Measurements from ENCODE around the gene HOXB6.

HOXB6 gene

DNA sequence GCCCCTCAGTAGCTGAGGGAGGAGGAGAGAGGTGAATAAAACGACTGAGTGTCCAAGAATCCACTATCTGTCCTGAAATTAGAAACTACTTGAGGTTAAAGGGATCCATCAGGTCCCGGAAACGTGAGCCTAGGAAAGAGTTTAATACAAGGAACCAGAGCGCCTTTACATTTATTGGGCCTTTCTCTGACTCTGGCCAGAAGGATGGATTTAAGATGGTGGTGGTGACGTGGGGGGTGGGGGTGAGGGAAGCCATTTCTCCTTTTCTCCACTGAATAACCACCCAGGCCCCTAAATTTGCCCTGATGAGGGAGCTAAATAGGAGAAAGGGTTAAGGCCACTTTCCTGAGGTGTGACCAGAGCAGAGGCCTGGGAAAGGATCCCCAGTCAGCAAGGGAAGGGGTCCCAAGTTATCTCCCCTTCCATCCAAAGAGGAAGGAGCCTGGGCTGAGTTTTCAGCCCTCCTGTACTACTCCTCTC lies 22.4 kb upstream of the HOXB6 start:
- TF ChIP-seq CREB5 (CRISPR knock-in tag; IDR thresholded peaks at IDR 0.05; ENCODE audit: low read depth) = no peak
- no peak for TF ChIP-seq ZFP3 (CRISPR knock-in tag; IDR thresholded peaks at IDR 0.05)
- TF ChIP-seq SNAI2 (CRISPR knock-in tag; IDR thresholded peaks at IDR 0.05) = no peak
- no peak for TF ChIP-seq BACH2 (CRISPR knock-in tag; IDR thresholded peaks at IDR 0.05; ENCODE audit: borderline replicate concordance)
- TF ChIP-seq ARNTL (CRISPR knock-in tag; IDR thresholded peaks at IDR 0.05; ENCODE audit: borderline replicate concordance, low read depth) = no peak
- TF ChIP-seq TOX (CRISPR knock-in tag; IDR thresholded peaks at IDR 0.05; ENCODE audit: borderline replicate concordance) = no peak
- TF ChIP-seq RARB (CRISPR knock-in tag; IDR thresholded peaks at IDR 0.05) = no peak
- TF ChIP-seq GLIS3 (CRISPR knock-in tag; IDR thresholded peaks at IDR 0.05) = no peak
- TF ChIP-seq ZNF8 (CRISPR knock-in tag; IDR thresholded peaks at IDR 0.05) = no peak
- TF ChIP-seq ZNF70 (CRISPR knock-in tag; IDR thresholded peaks at IDR 0.05) = no peak
- no peak for TF ChIP-seq PATZ1 (CRISPR knock-in tag; IDR thresholded peaks at IDR 0.05; ENCODE audit: borderline replicate concordance)
- TF ChIP-seq, protein P1, sequence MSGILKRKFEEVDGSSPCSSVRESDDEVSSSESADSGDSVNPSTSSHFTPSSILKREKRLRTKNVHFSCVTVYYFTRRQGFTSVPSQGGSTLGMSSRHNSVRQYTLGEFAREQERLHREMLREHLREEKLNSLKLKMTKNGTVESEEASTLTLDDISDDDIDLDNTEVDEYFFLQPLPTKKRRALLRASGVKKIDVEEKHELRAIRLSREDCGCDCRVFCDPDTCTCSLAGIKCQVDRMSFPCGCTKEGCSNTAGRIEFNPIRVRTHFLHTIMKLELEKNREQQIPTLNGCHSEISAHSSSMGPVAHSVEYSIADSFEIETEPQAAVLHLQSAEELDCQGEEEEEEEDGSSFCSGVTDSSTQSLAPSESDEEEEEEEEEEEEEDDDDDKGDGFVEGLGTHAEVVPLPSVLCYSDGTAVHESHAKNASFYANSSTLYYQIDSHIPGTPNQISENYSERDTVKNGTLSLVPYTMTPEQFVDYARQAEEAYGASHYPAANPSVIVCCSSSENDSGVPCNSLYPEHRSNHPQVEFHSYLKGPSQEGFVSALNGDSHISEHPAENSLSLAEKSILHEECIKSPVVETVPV (CRISPR knock-in tag; IDR thresholded peaks at IDR 0.05) = no peak
- TF ChIP-seq ZFP30 (CRISPR knock-in tag; IDR thresholded peaks at IDR 0.05) = no peak
- TF ChIP-seq, protein P2, sequence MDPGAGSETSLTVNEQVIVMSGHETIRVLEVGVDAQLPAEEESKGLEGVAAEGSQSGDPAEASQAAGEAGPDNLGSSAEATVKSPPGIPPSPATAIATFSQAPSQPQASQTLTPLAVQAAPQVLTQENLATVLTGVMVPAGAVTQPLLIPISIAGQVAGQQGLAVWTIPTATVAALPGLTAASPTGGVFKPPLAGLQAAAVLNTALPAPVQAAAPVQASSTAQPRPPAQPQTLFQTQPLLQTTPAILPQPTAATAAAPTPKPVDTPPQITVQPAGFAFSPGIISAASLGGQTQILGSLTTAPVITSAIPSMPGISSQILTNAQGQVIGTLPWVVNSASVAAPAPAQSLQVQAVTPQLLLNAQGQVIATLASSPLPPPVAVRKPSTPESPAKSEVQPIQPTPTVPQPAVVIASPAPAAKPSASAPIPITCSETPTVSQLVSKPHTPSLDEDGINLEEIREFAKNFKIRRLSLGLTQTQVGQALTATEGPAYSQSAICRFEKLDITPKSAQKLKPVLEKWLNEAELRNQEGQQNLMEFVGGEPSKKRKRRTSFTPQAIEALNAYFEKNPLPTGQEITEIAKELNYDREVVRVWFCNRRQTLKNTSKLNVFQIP (CRISPR knock-in tag; IDR thresholded peaks at IDR 0.05; ENCODE audit: borderline replicate concordance, low read depth) = no peak
- no peak for TF ChIP-seq PPARA (CRISPR knock-in tag; IDR thresholded peaks at IDR 0.05; ENCODE audit: borderline replicate concordance)
- no peak for TF ChIP-seq OSR1 (CRISPR knock-in tag; IDR thresholded peaks at IDR 0.05)
- no peak for TF ChIP-seq CSDC2 (CRISPR knock-in tag; IDR thresholded peaks at IDR 0.05)
- TF ChIP-seq ESRRG (CRISPR knock-in tag; IDR thresholded peaks at IDR 0.05) = no peak
- TF ChIP-seq ZNF565 (CRISPR knock-in tag; conservative IDR thresholded peaks at IDR 0.05; ENCODE audit: low read depth) = no peak
- ATAC-seq = no peak

DNA sequence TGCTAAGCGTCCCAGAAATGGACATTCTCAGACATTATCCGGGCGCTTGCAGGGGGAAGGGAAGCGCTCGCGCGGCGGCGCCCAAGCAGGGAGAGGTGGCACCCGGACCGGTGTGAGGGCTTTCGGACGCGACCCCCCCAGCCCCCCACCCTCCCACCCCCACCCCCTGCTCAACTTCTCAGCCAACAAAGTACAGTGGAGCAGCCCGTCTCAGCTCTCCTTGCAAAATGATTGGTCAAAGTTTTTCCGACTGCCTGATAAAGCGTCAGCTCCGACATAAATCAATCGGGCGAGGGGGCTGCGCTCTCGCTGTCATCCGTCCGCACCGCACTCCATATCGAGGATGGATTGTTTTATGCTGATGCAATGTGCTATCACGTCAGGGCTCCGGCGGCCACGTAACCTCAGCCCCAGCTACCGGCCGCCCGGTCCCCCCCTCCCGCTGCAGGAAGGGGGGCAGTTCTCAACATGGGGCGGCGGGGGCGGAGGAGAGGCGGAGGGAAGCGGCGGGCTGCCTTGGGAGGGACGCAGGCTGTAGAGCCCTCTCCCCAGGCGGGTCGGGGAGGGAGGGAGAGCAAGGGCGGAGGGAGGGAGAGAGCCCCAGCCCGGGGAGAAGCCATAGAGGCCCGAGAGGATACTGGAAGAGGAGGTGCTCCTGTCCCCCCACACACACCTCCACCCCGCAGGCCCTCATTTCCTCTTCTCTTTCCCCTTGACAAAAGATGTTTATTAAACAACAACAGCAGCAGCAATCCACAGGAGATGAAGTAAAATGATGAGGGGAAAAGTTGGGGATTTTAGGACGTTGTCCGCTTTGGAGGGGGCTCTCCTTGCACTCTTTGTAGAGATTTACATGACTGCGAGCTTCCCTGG lies 21.7 kb upstream of the HOXB6 start, which contains the start of gene HOXB9:
HOXB9 (minus strand) TSS at position 114 of the 873 bp plus-strand sequence; CDS start at position 25, 89 bp downstream.
- ATAC-seq = peak; percentile 8; the same call in 2 of the 3 replicates
- TF ChIP-seq CREB5 (CRISPR knock-in tag; IDR thresholded peaks at IDR 0.05; ENCODE audit: low read depth) = no peak
- no peak for TF ChIP-seq ZNF565 (CRISPR knock-in tag; conservative IDR thresholded peaks at IDR 0.05; ENCODE audit: low read depth)
- TF ChIP-seq ZNF70 (CRISPR knock-in tag; IDR thresholded peaks at IDR 0.05) = no peak
- TF ChIP-seq, protein P1 (CRISPR knock-in tag; IDR thresholded peaks at IDR 0.05) = no peak
- no peak for TF ChIP-seq BACH2 (CRISPR knock-in tag; IDR thresholded peaks at IDR 0.05; ENCODE audit: borderline replicate concordance)
- TF ChIP-seq, protein P2 (CRISPR knock-in tag; IDR thresholded peaks at IDR 0.05; ENCODE audit: borderline replicate concordance, low read depth) = no peak
- no peak for TF ChIP-seq GLIS3 (CRISPR knock-in tag; IDR thresholded peaks at IDR 0.05)
- TF ChIP-seq ZFP3 (CRISPR knock-in tag; IDR thresholded peaks at IDR 0.05) = no peak
- no peak for TF ChIP-seq ISL1 (CRISPR knock-in tag; IDR thresholded peaks at IDR 0.05)
- TF ChIP-seq ZNF8 (CRISPR knock-in tag; IDR thresholded peaks at IDR 0.05) = no peak
- TF ChIP-seq SNAI2 (CRISPR knock-in tag; IDR thresholded peaks at IDR 0.05) = no peak
- TF ChIP-seq TOX (CRISPR knock-in tag; IDR thresholded peaks at IDR 0.05; ENCODE audit: borderline replicate concordance) = no peak
- TF ChIP-seq, protein P3, sequence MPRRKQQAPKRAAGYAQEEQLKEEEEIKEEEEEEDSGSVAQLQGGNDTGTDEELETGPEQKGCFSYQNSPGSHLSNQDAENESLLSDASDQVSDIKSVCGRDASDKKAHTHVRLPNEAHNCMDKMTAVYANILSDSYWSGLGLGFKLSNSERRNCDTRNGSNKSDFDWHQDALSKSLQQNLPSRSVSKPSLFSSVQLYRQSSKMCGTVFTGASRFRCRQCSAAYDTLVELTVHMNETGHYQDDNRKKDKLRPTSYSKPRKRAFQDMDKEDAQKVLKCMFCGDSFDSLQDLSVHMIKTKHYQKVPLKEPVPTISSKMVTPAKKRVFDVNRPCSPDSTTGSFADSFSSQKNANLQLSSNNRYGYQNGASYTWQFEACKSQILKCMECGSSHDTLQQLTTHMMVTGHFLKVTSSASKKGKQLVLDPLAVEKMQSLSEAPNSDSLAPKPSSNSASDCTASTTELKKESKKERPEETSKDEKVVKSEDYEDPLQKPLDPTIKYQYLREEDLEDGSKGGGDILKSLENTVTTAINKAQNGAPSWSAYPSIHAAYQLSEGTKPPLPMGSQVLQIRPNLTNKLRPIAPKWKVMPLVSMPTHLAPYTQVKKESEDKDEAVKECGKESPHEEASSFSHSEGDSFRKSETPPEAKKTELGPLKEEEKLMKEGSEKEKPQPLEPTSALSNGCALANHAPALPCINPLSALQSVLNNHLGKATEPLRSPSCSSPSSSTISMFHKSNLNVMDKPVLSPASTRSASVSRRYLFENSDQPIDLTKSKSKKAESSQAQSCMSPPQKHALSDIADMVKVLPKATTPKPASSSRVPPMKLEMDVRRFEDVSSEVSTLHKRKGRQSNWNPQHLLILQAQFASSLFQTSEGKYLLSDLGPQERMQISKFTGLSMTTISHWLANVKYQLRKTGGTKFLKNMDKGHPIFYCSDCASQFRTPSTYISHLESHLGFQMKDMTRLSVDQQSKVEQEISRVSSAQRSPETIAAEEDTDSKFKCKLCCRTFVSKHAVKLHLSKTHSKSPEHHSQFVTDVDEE (CRISPR knock-in tag; IDR thresholded peaks at IDR 0.05) = no peak
- TF ChIP-seq ZC3H10 (CRISPR knock-in tag; IDR thresholded peaks at IDR 0.05) = no peak
- no peak for TF ChIP-seq PPARA (CRISPR knock-in tag; IDR thresholded peaks at IDR 0.05; ENCODE audit: borderline replicate concordance)
- TF ChIP-seq TCF4 (CRISPR knock-in tag; IDR thresholded peaks at IDR 0.05; ENCODE audit: borderline replicate concordance) = no peak
- TF ChIP-seq RARB (CRISPR knock-in tag; IDR thresholded peaks at IDR 0.05) = no peak
- TF ChIP-seq ZFP30 (CRISPR knock-in tag; IDR thresholded peaks at IDR 0.05) = no peak
- no peak for TF ChIP-seq ESRRG (CRISPR knock-in tag; IDR thresholded peaks at IDR 0.05)

Measured in SK-N-SH treated with all-trans-retinoic acid at 6 μM for 48 hours (cell line).